ENCODE data around the gene IFITM10.

DNA sequence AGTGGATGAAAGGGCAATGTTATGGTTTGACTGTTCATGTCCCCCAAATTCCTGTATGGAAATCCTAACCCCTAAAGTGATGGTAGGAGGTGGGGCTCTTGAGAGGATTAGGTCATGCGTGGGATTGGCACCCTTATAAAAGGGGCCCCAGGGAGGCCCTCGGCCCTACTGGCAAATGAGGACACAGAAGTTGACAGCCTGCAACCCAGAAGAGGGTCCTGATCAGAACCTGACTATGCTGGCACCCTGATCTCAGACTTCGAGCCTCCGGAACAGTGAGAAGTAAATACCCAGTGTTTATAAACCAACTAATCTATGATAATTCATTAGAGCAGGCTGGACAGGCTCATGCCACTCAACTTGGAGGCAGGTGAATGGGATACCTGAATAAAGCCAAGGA is 8.7 kb downstream of the IFITM10 start:
- no peak for TF ChIP-seq ZNF384 (IDR thresholded peaks at IDR 0.05)
- no peak for TF ChIP-seq SUZ12 (IDR thresholded peaks at IDR 0.05)
- TF ChIP-seq BHLHE40 (IDR thresholded peaks at IDR 0.05; ENCODE audit: borderline replicate concordance) = no peak

Data from HEK293T (cell line).